A549 treated with AZD2906 at 1 μM for 4 hours (cell line): Measurements from ENCODE around the gene SHLD3. TPM values are rescaled to one million over a fixed set of nuclear protein-coding genes. Genes with fewer than 3 reads are reported as not detected.

Experiments
- total RNA-seq: library from RNA; stranded (reverse); fragments of 200-300 nt; extraction: Qiagen RNA extraction; gene quantifications from 5 replicates; pipeline ENCODE4 v1.2.3, GENCODE V29; 2022

The SHLD3 gene, protein sequence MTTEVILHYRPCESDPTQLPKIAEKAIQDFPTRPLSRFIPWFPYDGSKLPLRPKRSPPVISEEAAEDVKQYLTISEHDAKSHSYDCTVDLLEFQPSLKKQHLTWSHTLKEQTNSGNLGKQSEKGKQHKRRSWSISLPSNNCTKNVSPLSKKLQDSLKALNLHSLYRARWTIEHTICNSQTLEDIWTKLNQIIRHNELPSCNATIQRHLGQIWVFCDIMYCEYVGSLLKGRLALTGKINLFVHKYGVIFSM
- 1.9 to 2.7 TPM (median 2.1 TPM) in 5 replicates for total RNA-seq

DNA sequence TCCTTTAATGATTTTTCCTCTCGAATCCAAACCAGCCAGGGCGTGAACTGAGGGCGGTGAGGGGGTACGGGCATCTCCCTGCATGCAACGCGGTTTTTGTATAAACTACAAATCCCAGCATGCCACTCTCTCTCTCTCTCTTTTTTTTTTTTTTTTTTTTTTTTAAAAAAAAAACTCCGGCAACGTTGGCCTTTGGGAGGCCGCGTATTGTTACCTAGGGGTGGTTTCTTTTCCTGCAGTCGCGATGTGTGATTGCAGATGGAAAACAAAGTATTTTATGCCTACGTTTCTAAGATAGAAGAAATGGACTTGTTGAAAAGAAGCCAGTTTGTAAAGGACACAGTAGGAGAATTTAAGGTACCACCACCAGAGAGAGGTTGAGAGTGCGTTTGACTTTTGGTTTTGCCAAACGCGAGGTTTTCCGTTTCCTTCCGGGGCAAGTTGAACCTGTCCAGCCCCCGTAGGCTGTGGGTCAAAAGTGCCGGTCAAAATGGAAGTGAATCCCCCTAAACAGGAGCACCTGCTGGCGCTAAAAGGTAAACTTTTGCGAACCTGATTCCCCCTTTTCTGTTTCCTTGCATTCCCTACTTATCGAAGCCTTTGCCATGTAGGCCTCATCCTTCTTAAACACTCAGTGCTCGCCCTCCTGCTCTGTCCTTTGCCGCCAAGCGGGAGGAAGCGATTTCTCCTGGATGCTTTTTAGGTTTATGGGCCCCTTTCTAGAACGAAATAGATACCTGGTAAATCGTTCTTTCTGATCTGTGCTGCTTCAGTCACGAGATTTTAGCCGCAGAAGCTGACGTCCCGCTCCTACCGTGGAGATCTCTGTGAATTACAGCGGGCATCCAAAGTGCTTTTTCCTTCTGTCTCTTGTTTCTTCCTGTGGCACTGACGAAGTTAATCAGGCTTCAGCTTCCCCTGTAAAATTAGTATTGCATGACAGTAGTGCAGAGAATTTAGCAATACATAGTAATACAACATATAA is at the start of gene SHLD3, which contains the start of gene TRAPPC13:
SHLD3 (plus strand) TSS at position 457 of the 985 bp plus-strand sequence. CDS start 4,561 bp downstream, outside the sequence.
TRAPPC13 (plus strand) TSS at position 457 of the 985 bp plus-strand sequence; CDS start at position 491, 34 bp downstream.

DNA sequence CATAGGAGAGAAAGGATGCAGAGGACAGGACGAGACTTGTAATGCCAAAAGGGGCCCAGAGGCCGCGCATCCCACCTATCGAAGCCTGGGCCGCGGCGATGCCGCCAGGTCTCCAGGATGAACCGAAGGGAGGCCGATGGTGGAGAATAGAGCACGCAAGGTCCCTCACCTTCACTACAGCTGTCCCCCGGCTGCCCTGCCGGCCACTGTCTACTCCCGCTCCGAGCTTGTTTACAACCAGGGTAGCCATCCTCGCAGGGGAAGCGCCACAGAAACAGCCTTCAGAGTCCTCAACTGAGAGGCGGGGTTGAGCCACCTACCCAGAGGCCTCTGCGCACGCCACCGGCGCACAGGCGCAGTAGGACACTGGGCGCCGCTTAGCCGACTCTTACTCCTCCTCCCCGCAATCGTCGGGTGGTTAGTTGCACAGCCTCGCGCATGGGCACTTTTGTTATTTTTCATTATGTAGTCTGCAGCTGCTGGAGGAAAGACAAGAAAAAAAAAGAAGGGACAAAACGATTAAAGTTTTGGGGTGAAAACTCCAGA is 729 bp upstream of the SHLD3 start, which contains the start of gene TRIM23:
TRIM23 (minus strand) TSS at position 309 of the 546 bp plus-strand sequence; CDS start at position 250, 59 bp downstream.

Other genes starting within 250 kb of the SHLD3 start
- 0.03 to 0.08 TPM (median 0.06 TPM) in 4 of 5 replicates, not detected in the other for gene ADAMTS6, start 143.1 kb upstream of the SHLD3 start, total RNA-seq
- gene CENPK, start 61.9 kb upstream of the SHLD3 start, total RNA-seq = 24.2 to 31.2 TPM (median 25.5 TPM) in 5 replicates
- gene PPWD1, start 61.7 kb upstream of the SHLD3 start, total RNA-seq = 15.5 to 19.2 TPM (median 17.0 TPM) in 5 replicates
- 5.1 to 9.4 TPM (median 7.0 TPM) in 5 replicates for gene TRIM23, start 694 bp upstream of the SHLD3 start, total RNA-seq
- gene TRAPPC13, start within 50 bp of the SHLD3 start, total RNA-seq = 12.1 to 14.7 TPM (median 13.2 TPM) in 5 replicates
- gene SGTB, start 97.1 kb downstream of the SHLD3 start, total RNA-seq = 5.8 to 7.9 TPM (median 6.9 TPM) in 5 replicates
- 50.4 to 76.6 TPM (median 61.3 TPM) in 5 replicates for gene NLN, start 97.2 kb downstream of the SHLD3 start, total RNA-seq